ENCODE results near the gene NPRL2. TPM values are rescaled to one million over a fixed set of nuclear protein-coding genes. Genes with fewer than 3 reads are reported as not detected.

Gene NPRL2
- total and polyA plus RNA-seq, 2 of the 8 experiments (the other 6 are each of a cell fraction or from before 2014, with no cell fraction given) = 28.4 to 51.4 TPM

DNA sequence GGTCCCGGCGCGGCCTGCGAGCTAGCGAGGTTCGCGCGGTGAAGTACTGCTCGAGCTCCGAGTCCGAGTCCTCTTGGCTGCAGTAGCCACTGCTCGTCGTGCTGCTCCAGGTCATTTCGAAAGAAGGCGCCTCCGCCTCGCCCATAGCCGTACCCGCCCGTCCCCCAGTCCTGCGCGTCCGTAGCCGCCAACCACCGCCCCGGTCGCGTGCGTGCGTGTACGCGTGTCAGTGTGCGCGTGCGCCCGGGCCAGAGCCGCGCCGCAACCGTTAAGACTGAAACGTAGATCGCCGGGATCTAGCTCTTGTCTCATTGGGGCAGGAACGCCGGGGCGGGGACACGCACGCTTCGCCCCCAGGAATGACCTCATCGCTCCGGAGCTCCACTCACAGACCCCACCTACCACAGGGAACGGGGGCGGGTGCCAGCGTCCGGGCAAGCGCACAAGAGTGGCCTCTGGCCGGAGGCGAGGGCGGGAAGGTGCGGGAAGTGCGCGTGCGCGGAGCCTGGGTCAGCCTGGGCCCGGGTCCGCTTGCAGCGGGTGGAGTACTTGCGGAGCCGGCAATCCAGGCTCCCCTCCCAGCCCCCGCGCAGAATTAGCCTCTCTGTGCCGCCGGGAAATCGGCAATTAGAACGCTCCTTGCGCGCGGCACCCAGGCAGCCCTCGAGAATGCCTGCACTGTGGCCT lies 13.3 kb downstream of the NPRL2 start (continued):
- peak; percentile 59; the same call in 1 of the 2 replicates for TF ChIP-seq SP4 (IDR thresholded peaks at IDR 0.05; ENCODE audit: low read length)
- peak; percentile 65; the same call in 1 of the 2 replicates for TF ChIP-seq TAF1 (IDR thresholded peaks at IDR 0.05; ENCODE audit: low read depth, low read length)
- no peak for TF ChIP-seq BCL11A (IDR thresholded peaks at IDR 0.05; ENCODE audit: low read depth in 2 of 2, low read length in 2 of 2)
- peak; percentile 19 for TF ChIP-seq RNF2 (IDR thresholded peaks at IDR 0.05; ENCODE audit: borderline replicate concordance, low read depth, low read length, missing control alignments, poor library complexity, severe bottlenecking)
- no peak for TF ChIP-seq EP300 (IDR thresholded peaks at IDR 0.05; ENCODE audit: borderline replicate concordance in 1 of 2, low read depth in 2 of 2, low read length in 2 of 2)
- TF ChIP-seq HDAC2 (IDR thresholded peaks at IDR 0.05; ENCODE audit: borderline replicate concordance in 1 of 2, low read depth in 2 of 2, low read length in 2 of 2) = 0 out of 4 replicates have a peak, but pooled peaks of 1 of the 2 experiments have one; percentile 90
- TF ChIP-seq POLR2A (IDR thresholded peaks at IDR 0.05; ENCODE audit: control extremely low read depth in 1 of 2, low read depth in 2 of 2, low read length in 2 of 2) = peak in 1 of 2 experiments; percentile 54; a peak in 2 of 3 replicates
- TF ChIP-seq MAX (IDR thresholded peaks at IDR 0.05) = peak; percentile 77
- TF ChIP-seq RAD21 (IDR thresholded peaks at IDR 0.05 in 1 of 2, conservative IDR thresholded peaks at IDR 0.05 in 1 of 2; ENCODE audit: low read depth in 2 of 2, low read length in 2 of 2) = no peak
- no peak for TF ChIP-seq SAP30 (IDR thresholded peaks at IDR 0.05; ENCODE audit: insufficient read depth, insufficient replicate concordance, low read length)
- 0 out of 4 replicates have a peak, but pooled peaks of 1 of the 2 experiments have one; percentile 51 for TF ChIP-seq SIN3A (conservative IDR thresholded peaks at IDR 0.05 in 1 of 2, IDR thresholded peaks at IDR 0.05 in 1 of 2; ENCODE audit: low read depth in 1 of 2, low read length in 2 of 2)
- no peak for TF ChIP-seq HDAC6 (IDR thresholded peaks at IDR 0.05; ENCODE audit: low read depth, low read length)
- no peak for TF ChIP-seq POU5F1 (IDR thresholded peaks at IDR 0.05; ENCODE audit: low read depth, low read length)
- TF ChIP-seq CHD1 (IDR thresholded peaks at IDR 0.05; ENCODE audit: low read depth, low read length) = no peak
- TF ChIP-seq CEBPB (IDR thresholded peaks at IDR 0.05; ENCODE audit: low read depth, low read length) = no peak
- 0 out of 2 replicates have a peak, but pooled peaks have one; percentile 19 for TF ChIP-seq GTF2F1 (IDR thresholded peaks at IDR 0.05; ENCODE audit: borderline replicate concordance, low read depth, low read length)
- TF ChIP-seq POLR2AphosphoS5 (IDR thresholded peaks at IDR 0.05; ENCODE audit: low read depth, low read length) = peak; percentile 75; the same call in 1 of the 2 replicates
- TF ChIP-seq ASH2L (IDR thresholded peaks at IDR 0.05; ENCODE audit: low read length) = peak; percentile 83
- TF ChIP-seq PHF8 (conservative IDR thresholded peaks at IDR 0.05; ENCODE audit: low read depth, low read length) = peak; percentile 79; the same call in 1 of the 2 replicates
- TF ChIP-seq CBX5 (IDR thresholded peaks at IDR 0.05; ENCODE audit: low read depth, low read length) = no peak

Measured in H1 (cell line).